ENCODE results near the gene PRR22. TPM values are rescaled to one million over a fixed set of nuclear protein-coding genes. Genes with fewer than 3 reads are reported as not detected.

PRR22 gene
- total and polyA plus RNA-seq, 9 of the 15 experiments (the other 6 are each of a cell fraction or from before 2014, with no cell fraction given): 0.03 to 12.0 (median 2.0) TPM; not detected in 1

DNA sequence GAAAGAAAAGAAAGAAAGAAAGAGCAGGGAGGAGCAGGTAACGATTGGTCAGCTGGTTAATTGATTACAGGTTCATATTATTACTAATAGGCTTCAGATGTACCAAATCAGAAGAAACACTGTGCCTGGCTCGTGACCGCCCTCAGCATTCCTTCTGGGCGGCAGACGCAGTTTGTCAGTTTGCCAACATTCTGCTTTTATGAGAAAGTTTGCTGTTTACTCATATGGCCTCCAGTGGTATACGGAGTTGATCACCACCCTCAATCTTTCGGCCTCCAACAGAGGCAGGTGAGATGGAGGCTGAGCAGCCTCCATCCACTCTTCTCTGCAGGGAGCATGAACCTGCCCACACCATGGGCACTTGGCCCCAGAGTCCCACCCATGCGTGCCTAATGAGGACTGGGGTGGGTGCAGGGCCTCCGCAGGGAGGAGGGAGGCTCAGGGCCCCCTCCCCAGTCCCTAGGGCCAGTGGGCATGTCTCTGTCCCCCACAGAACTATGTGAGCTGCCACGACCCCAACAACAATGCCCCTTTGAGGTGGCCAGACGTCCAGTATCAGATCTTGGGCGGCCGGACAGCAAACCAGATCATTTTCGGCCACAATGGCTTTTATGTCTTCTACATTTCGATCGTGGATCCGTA, 8.8 kb downstream of the PRR22 start (continued):
- TF ChIP-seq SMC3 (conservative IDR thresholded peaks at IDR 0.05; ENCODE audit: insufficient read depth, low read depth, low read length) (no peak), BMI1 (IDR thresholded peaks at IDR 0.05; ENCODE audit: low read length) (no peak), RBFOX2 (IDR thresholded peaks at IDR 0.05; ENCODE audit: low read depth, low read length) (no peak), MTA1 (IDR thresholded peaks at IDR 0.05; ENCODE audit: borderline replicate concordance) (no peak), DNMT1 (IDR thresholded peaks at IDR 0.05) (no peak), ETV6 (IDR thresholded peaks at IDR 0.05; ENCODE audit: borderline replicate concordance in 1 of 2, low read depth in 2 of 2, low read length in 1 of 2) (no peak), ETV6 (CRISPR knock-in tag; IDR thresholded peaks at IDR 0.05; ENCODE audit: borderline replicate concordance) (no peak), CEBPG (CRISPR knock-in tag; IDR thresholded peaks at IDR 0.05) (no peak), CEBPG (tag; conservative IDR thresholded peaks at IDR 0.05 in 1 of 2, IDR thresholded peaks at IDR 0.05 in 1 of 2) (no peak), HOMEZ (CRISPR knock-in tag; IDR thresholded peaks at IDR 0.05) (no peak)
- TF ChIP-seq, protein P1, sequence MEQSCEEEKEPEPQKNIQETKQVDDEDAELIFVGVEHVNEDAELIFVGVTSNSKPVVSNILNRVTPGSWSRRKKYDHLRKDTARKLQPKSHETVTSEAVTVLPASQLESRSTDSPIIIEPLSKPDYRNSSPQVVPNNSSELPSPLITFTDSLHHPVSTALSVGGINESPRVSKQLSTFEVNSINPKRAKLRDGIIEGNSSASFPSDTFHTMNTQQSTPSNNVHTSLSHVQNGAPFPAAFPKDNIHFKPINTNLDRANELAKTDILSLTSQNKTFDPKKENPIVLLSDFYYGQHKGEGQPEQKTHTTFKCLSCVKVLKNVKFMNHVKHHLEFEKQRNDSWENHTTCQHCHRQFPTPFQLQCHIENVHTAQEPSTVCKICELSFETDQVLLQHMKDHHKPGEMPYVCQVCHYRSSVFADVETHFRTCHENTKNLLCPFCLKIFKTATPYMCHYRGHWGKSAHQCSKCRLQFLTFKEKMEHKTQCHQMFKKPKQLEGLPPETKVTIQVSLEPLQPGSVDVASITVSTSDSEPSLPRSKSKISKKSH (CRISPR knock-in tag; IDR thresholded peaks at IDR 0.05): no peak

Data from K562 (cell line).